Parathyroid adenoma (tissue), 2 donors: Measurements from ENCODE around the gene ETV6.

Experiments used
- H2AFZ ChIP-seq: fragments of 300-600 bp; sonication (generic); one replicate; pipeline ENCODE4 v1.7.0; 2017; ENCODE audit warnings: antibody characterized with exemption, mild to moderate bottlenecking
- H3K27ac ChIP-seq: fragments of 300-600 bp; sonication (generic); one replicate; pipeline ENCODE4 v1.7.0; 2017
- H3K27me3 ChIP-seq: fragments of 300-600 bp; sonication (generic); one replicate; pipeline ENCODE4 v1.7.0; 2017; ENCODE audit warnings: low read length; ENCODE audit not compliant: control insufficient read depth, insufficient read depth
- H3K36me3 ChIP-seq: fragments of 300-600 bp; sonication (generic); one replicate; pipeline ENCODE4 v1.7.0; 2017; ENCODE audit warnings: low read length; ENCODE audit not compliant: control insufficient read depth, insufficient read depth
- H3K4me1 ChIP-seq: fragments of 300-600 bp; sonication (generic); one replicate; pipeline ENCODE4 v1.7.0; 2017; ENCODE audit warnings: control low read depth
- H3K4me2 ChIP-seq: fragments of 300-600 bp; sonication (generic); one replicate; pipeline ENCODE4 v1.7.0; 2017; ENCODE audit warnings: low read length
- H3K4me3 ChIP-seq: fragments of 300-600 bp; sonication (generic); one replicate; pipeline ENCODE4 v1.7.0; 2017; ENCODE audit warnings: low read depth, low read length
- H3K79me2 ChIP-seq: fragments of 300-600 bp; sonication (generic); one replicate; pipeline ENCODE4 v1.7.0; 2017; ENCODE audit warnings: control low read depth
- H3K9ac ChIP-seq: fragments of 300-600 bp; sonication (generic); one replicate; pipeline ENCODE4 v1.7.0; 2017; ENCODE audit warnings: mild to moderate bottlenecking
- H3K9me3 ChIP-seq: fragments of 300-600 bp; sonication (generic); one replicate; pipeline ENCODE4 v1.7.0; 2017; ENCODE audit warnings: low read length; ENCODE audit not compliant: control insufficient read depth
- CTCF ChIP-seq: fragments of 300-600 bp; sonication (generic); IDR thresholded peaks from one replicate; pipeline ENCODE4 v1.7.0; 2017; ENCODE audit warnings: antibody characterized with exemption, mild to moderate bottlenecking
- donor health status: primary hyperparathyroidism.

Gene ETV6

GRCh38 chr12:11745113-11745512 lies 95.6 kb downstream of the ETV6 start:
- H3K27me3 ChIP-seq, result no peaks in the 10 kb centered on the region
- H3K4me3 ChIP-seq, result no peak overlapping the region
- H2AFZ ChIP-seq, result no peak overlapping the region
- H3K4me1 ChIP-seq, result peaks cover 2% of the 10 kb centered on the region
- H3K36me3 ChIP-seq, result no peaks in the 10 kb centered on the region
- no peak overlapping the region for H3K9ac ChIP-seq
- no peak overlapping the region for H3K27ac ChIP-seq
- peaks cover 62% of the 10 kb centered on the region for H3K79me2 ChIP-seq
- H3K9me3 ChIP-seq, result no peaks in the 10 kb centered on the region
- no peak overlapping the region for H3K4me2 ChIP-seq
- no peak for TF ChIP-seq CTCF

- peaks cover 2% of the 10 kb centered on the region for H3K4me1 ChIP-seq
- no peak for TF ChIP-seq CTCF
- no peak overlapping the region for H3K27ac ChIP-seq
- peaks cover 56% of the 10 kb centered on the region for H3K79me2 ChIP-seq
- H3K9me3 ChIP-seq, result no peaks in the 10 kb centered on the region
- no peak overlapping the region for H2AFZ ChIP-seq
- H3K9ac ChIP-seq, result no peak overlapping the region
- no peak overlapping the region for H3K4me2 ChIP-seq
- H3K27me3 ChIP-seq, result no peaks in the 10 kb centered on the region
- no peak overlapping the region for H3K4me3 ChIP-seq
- H3K36me3 ChIP-seq, result no peaks in the 10 kb centered on the region
Observed at GRCh38 chr12:11746024-11746771, 96.7 kb downstream of the ETV6 start.

GRCh38 chr12:11746940-11747716 lies 97.7 kb downstream of the ETV6 start:
- no peak overlapping the region for H3K27ac ChIP-seq
- no peaks in the 10 kb centered on the region for H3K27me3 ChIP-seq
- H3K9me3 ChIP-seq, result no peaks in the 10 kb centered on the region
- no peak overlapping the region for H3K9ac ChIP-seq
- H2AFZ ChIP-seq, result no peak overlapping the region
- peaks cover 2% of the 10 kb centered on the region for H3K4me1 ChIP-seq
- TF ChIP-seq CTCF, result no peak
- H3K36me3 ChIP-seq, result no peaks in the 10 kb centered on the region
- no peak overlapping the region for H3K4me3 ChIP-seq
- peaks cover 48% of the 10 kb centered on the region for H3K79me2 ChIP-seq
- no peak overlapping the region for H3K4me2 ChIP-seq

- peaks cover 2% of the 10 kb centered on the region for H3K4me1 ChIP-seq
Observed at GRCh38 chr12:11747969-11748368, 98.5 kb downstream of the ETV6 start.

More at GRCh38 chr12:11747969-11748368, 98.5 kb downstream of the ETV6 start:
- no peaks in the 10 kb centered on the region for H3K9me3 ChIP-seq
- no peak overlapping the region for H3K4me3 ChIP-seq
- TF ChIP-seq CTCF, result no peak
- H3K4me2 ChIP-seq, result no peak overlapping the region
- H3K36me3 ChIP-seq, result no peaks in the 10 kb centered on the region
- no peak overlapping the region for H3K9ac ChIP-seq
- H3K79me2 ChIP-seq, result peaks cover 46% of the 10 kb centered on the region
- H3K27me3 ChIP-seq, result no peaks in the 10 kb centered on the region
- H2AFZ ChIP-seq, result no peak overlapping the region
- no peak overlapping the region for H3K27ac ChIP-seq
